Osteocyte (in vitro differentiated cells): ENCODE results near the gene PRMT5. TPM values are rescaled to one million over a fixed set of nuclear protein-coding genes. Genes with fewer than 3 reads are reported as not detected.

Experiments
- DNase-seq: peaks from one replicate; pipeline ENCODE4 v3.0.0; 2021; ENCODE audit warnings: mixed read lengths; ENCODE audit not compliant: unreplicated experiment; ENCODE audit errors: extremely low spot score
- H3K27ac Mint-ChIP-seq: one replicate; pipeline ENCODE4 v1.8.0; 2021; ENCODE audit warnings: mild to moderate bottlenecking, mixed read lengths; ENCODE audit not compliant: unreplicated experiment
- H3K27me3 Mint-ChIP-seq: one replicate; pipeline ENCODE4 v1.8.0; 2021; ENCODE audit warnings: mixed read lengths; ENCODE audit not compliant: unreplicated experiment
- H3K36me3 Mint-ChIP-seq: one replicate; pipeline ENCODE4 v1.8.0; 2021; ENCODE audit warnings: mixed read lengths; ENCODE audit not compliant: unreplicated experiment
- H3K4me1 Mint-ChIP-seq: one replicate; pipeline ENCODE4 v1.8.0; 2021; ENCODE audit warnings: mixed read lengths; ENCODE audit not compliant: unreplicated experiment
- H3K4me3 Mint-ChIP-seq: one replicate; pipeline ENCODE4 v1.8.0; 2021; ENCODE audit warnings: mild to moderate bottlenecking, moderate library complexity, mixed read lengths; ENCODE audit not compliant: unreplicated experiment
- H3K9me3 Mint-ChIP-seq: one replicate; pipeline ENCODE4 v1.8.0; 2021; ENCODE audit warnings: mixed read lengths; ENCODE audit not compliant: unreplicated experiment
- CTCF ChIP-seq: fragments of 200-600 bp; sonication (generic); IDR thresholded peaks from 2 replicates; pipeline ENCODE4 v1.5.0; 2021; ENCODE audit warnings: antibody characterized with exemption, mild to moderate bottlenecking, moderate library complexity
- total RNA-seq: library from RNA; stranded (reverse); gene quantifications from 2 replicates; pipeline ENCODE4 v1.2.1, GENCODE V29; 2021

The PRMT5 gene
- total RNA-seq, 1 donor from 2014 or later: 68.4 TPM

GRCh38 chr14:22872833-22873520, 56.2 kb downstream of the PRMT5 start:
- H3K9me3 Mint-ChIP-seq: no peaks in the 10 kb centered on the region
- peak overlapping the region; percentile 82 for H3K4me3 Mint-ChIP-seq
- DNase-seq: no peak
- peaks cover 17% of the 10 kb centered on the region for H3K4me1 Mint-ChIP-seq
- H3K27me3 Mint-ChIP-seq: no peaks in the 10 kb centered on the region
- H3K27ac Mint-ChIP-seq: peak overlapping the region; percentile 87
- TF ChIP-seq CTCF: no peak
- H3K36me3 Mint-ChIP-seq: peaks cover 17% of the 10 kb centered on the region

GRCh38 chr14:22872033-22872832, 56.9 kb downstream of the PRMT5 start:
- H3K27ac Mint-ChIP-seq: peak overlapping the region; percentile 87
- no peaks in the 10 kb centered on the region for H3K27me3 Mint-ChIP-seq
- peaks cover 11% of the 10 kb centered on the region for H3K36me3 Mint-ChIP-seq
- TF ChIP-seq CTCF: peak; percentile 92
- H3K9me3 Mint-ChIP-seq: no peaks in the 10 kb centered on the region
- peaks cover 17% of the 10 kb centered on the region for H3K4me1 Mint-ChIP-seq
- peak overlapping the region; percentile 82 for H3K4me3 Mint-ChIP-seq
- DNase-seq: peak; percentile 92

GRCh38 chr14:22871224-22872032, 57.7 kb downstream of the PRMT5 start, which contains the start of gene LRP10:
Gene LRP10 (plus strand): TSS chr14:22871740. CDS start chr14:22872304, 564 bp downstream.
- Mint-ChIP-seq H3K36me3 (peaks cover 11% of the 10 kb centered on the region), H3K27ac (peak within 1 kb of the TSS; percentile 98), H3K4me3 (peak within 1 kb of the TSS; percentile 82), H3K27me3 (no peaks in the 10 kb centered on the region), H3K4me1 (peaks cover 17% of the 10 kb centered on the region), H3K9me3 (no peaks in the 10 kb centered on the region)
- DNase-seq: peak; percentile 93
- no peak for TF ChIP-seq CTCF

- peak overlapping the region; percentile 82 for H3K4me3 Mint-ChIP-seq
- peak overlapping the region; percentile 98 for H3K27ac Mint-ChIP-seq
- no peaks in the 10 kb centered on the region for H3K9me3 Mint-ChIP-seq
- H3K27me3 Mint-ChIP-seq: no peaks in the 10 kb centered on the region
- peaks cover 17% of the 10 kb centered on the region for H3K4me1 Mint-ChIP-seq
- H3K36me3 Mint-ChIP-seq: peaks cover 5% of the 10 kb centered on the region
- no peak for TF ChIP-seq CTCF
- DNase-seq: no peak
These were observed 58.4 kb downstream of the PRMT5 start for GRCh38 chr14:22870811-22871223.

Other genes starting within 250 kb of the PRMT5 start
- gene OXA1L, start 162.7 kb downstream of the PRMT5 start, total RNA-seq: 114 and 122 TPM in 2 replicates
- gene SLC7A7, start 113.9 kb downstream of the PRMT5 start, total RNA-seq: 1.2 and 1.6 TPM in 2 replicates
- gene MRPL52, start 99.5 kb downstream of the PRMT5 start, total RNA-seq: 74.3 and 74.7 TPM in 2 replicates
- gene MMP14, start 92.8 kb downstream of the PRMT5 start, total RNA-seq: 490 and 518 TPM in 2 replicates
- gene LRP10, start 57.6 kb downstream of the PRMT5 start, total RNA-seq: 171 and 182 TPM in 2 replicates
- gene REM2, start 46.2 kb downstream of the PRMT5 start, total RNA-seq: 0.18 and 0.35 TPM in 2 replicates
- gene RBM23, start 10.2 kb downstream of the PRMT5 start, total RNA-seq: 89.4 and 93.3 TPM in 2 replicates
- 39.9 and 40.9 TPM in 2 replicates for gene HAUS4, start 27.7 kb upstream of the PRMT5 start, total RNA-seq
- gene AJUBA, start 53.2 kb upstream of the PRMT5 start, total RNA-seq: 111 and 115 TPM in 2 replicates
- 11.4 and 12.4 TPM in 2 replicates for gene C14orf93, start 80.8 kb upstream of the PRMT5 start, total RNA-seq
- 144 and 147 TPM in 2 replicates for gene PSMB5, start 105.5 kb upstream of the PRMT5 start, total RNA-seq
- not detected in 2 replicates for gene PSMB11, start 112.8 kb upstream of the PRMT5 start, total RNA-seq
- 13.3 and 13.7 TPM in 2 replicates for gene CDH24, start 128.1 kb upstream of the PRMT5 start, total RNA-seq
- gene ACIN1, start 165.8 kb upstream of the PRMT5 start, total RNA-seq: 219 and 241 TPM in 2 replicates
- 51.8 and 61.3 TPM in 2 replicates for gene C14orf119, start 166.1 kb upstream of the PRMT5 start, total RNA-seq
- not detected in 2 replicates for gene CIROP, start 175.6 kb upstream of the PRMT5 start, total RNA-seq
- gene CEBPE, start 189.9 kb upstream of the PRMT5 start, total RNA-seq: not detected in 2 replicates